HepG2 (cell line): Measurements from ENCODE around the gene KDM6B. TPM values are rescaled to one million over a fixed set of nuclear protein-coding genes. Genes with fewer than 3 reads are reported as not detected.

Experiments
- CBX1 ChIP-seq: IDR thresholded peaks from one replicate; pipeline ENCODE4 v1.6.1; 2016; ENCODE audit warnings: antibody characterized with exemption, low read depth
- CEBPZ ChIP-seq: IDR thresholded peaks from 2 replicates; pipeline ENCODE4 v1.6.1; 2012; ENCODE audit warnings: low read length, improper control_type of control experiment
- LCORL ChIP-seq, 2 experiments: fragments of 450-650 bp in 1 of 2; sonication (generic) in 1 of 2; formaldehyde crosslinking in 1 of 2; IDR thresholded peaks; 2 replicates each; pipeline versions ENCODE4 v1.5.0 to v1.6.1; 2017 to 2020; ENCODE audit warnings: antibody characterized with exemption in 1 of 2, missing genetic modification reagents in 1 of 2
- MAF1 ChIP-seq: sonication (generic); formaldehyde crosslinking; IDR thresholded peaks from 2 replicates; pipeline ENCODE4 v1.5.0; 2020; ENCODE audit warnings: missing genetic modification reagents, borderline replicate concordance
- MTERF4 ChIP-seq: sonication (generic); formaldehyde crosslinking; IDR thresholded peaks from 2 replicates; pipeline ENCODE4 v1.8.0; 2023; ENCODE audit warnings: mild to moderate bottlenecking, missing genetic modification reagents
- PHF20 ChIP-seq: sonication (generic); formaldehyde crosslinking; IDR thresholded peaks from 2 replicates; pipeline ENCODE4 v1.5.0; 2020; ENCODE audit warnings: mild to moderate bottlenecking, missing genetic modification reagents
- SIX1 ChIP-seq: sonication (generic); formaldehyde crosslinking; IDR thresholded peaks from 2 replicates; pipeline ENCODE4 v1.4.0; 2020; ENCODE audit warnings: missing genetic modification reagents, borderline replicate concordance
- ZFP41 ChIP-seq: sonication (generic); formaldehyde crosslinking; IDR thresholded peaks from 2 replicates; pipeline ENCODE4 v1.4.0; 2020; ENCODE audit warnings: mild to moderate bottlenecking, missing genetic modification reagents, borderline replicate concordance
- ZNF333 ChIP-seq: sonication (generic); formaldehyde crosslinking; IDR thresholded peaks from 2 replicates; pipeline ENCODE4 v1.4.0; 2020; ENCODE audit warnings: mild to moderate bottlenecking, missing genetic modification reagents, borderline replicate concordance
- ZNF724P ChIP-seq: sonication (generic); formaldehyde crosslinking; IDR thresholded peaks from 2 replicates; pipeline ENCODE4 v1.8.0; 2022; ENCODE audit warnings: missing genetic modification reagents, borderline replicate concordance
- polyA plus RNA-seq, 8 experiments: library from polyadenylated mRNA; depleted of rRNA in 3 of 8; stranded (reverse) in 7 of 8; unstranded in 1 of 8; fragments of >200 nt; fragmentation: Illumina TruSeq in 4 of 8; extraction: Trizol in 4 of 8; gene quantifications; 2 replicates each; pipeline versions ENCODE4 v1.2.1 to v1.2.3, GENCODE V29; 2011 to 2016; ENCODE audit warnings: low read depth in 4 of 8, missing spikeins in 1 of 8, mixed read lengths in 1 of 8; ENCODE audit not compliant: insufficient read depth in 1 of 8
- total RNA-seq, 5 experiments: library from RNA; depleted of rRNA; stranded (reverse); fragments of >200 nt; fragmentation: Illumina TruSeq; extraction: Trizol; gene quantifications; 2 replicates each; pipeline ENCODE4 v1.2.3, GENCODE V29; 2016; ENCODE audit warnings: low read depth in 1 of 5
- TF ChIP-seq, protein P1 (sequence below): sonication (generic); formaldehyde crosslinking; IDR thresholded peaks from 2 replicates; pipeline ENCODE4 v1.4.0; 2020; ENCODE audit warnings: mild to moderate bottlenecking, missing genetic modification reagents
- TF ChIP-seq, protein P2 (sequence below): sonication (generic); formaldehyde crosslinking; IDR thresholded peaks from 2 replicates; pipeline ENCODE4 v1.4.0; 2020; ENCODE audit warnings: mild to moderate bottlenecking, missing genetic modification reagents
- TF ChIP-seq, protein P3 (sequence below): sonication (generic); formaldehyde crosslinking; conservative IDR thresholded peaks from 2 replicates; pipeline ENCODE4 v1.4.0; 2020; ENCODE audit warnings: missing genetic modification reagents

The KDM6B gene
- total and polyA plus RNA-seq, 2 of the 13 experiments (the other 11 are each of a cell fraction or from before 2014, with no cell fraction given), result 1.3 to 2.1 TPM

- TF ChIP-seq ZNF724P (no peak), CEBPZ (no peak), PHF20 (no peak), MAF1 (CRISPR knock-in tag) (no peak), ZNF333 (CRISPR knock-in tag) (no peak), SIX1 (CRISPR knock-in tag) (no peak), ZFP41 (no peak), CBX1 (no peak), MTERF4 (no peak), LCORL (IDR thresholded peaks at IDR 0.05) (no peak), LCORL (CRISPR knock-in tag; IDR thresholded peaks at IDR 0.05) (peak; percentile 31)
- TF ChIP-seq, protein P1, sequence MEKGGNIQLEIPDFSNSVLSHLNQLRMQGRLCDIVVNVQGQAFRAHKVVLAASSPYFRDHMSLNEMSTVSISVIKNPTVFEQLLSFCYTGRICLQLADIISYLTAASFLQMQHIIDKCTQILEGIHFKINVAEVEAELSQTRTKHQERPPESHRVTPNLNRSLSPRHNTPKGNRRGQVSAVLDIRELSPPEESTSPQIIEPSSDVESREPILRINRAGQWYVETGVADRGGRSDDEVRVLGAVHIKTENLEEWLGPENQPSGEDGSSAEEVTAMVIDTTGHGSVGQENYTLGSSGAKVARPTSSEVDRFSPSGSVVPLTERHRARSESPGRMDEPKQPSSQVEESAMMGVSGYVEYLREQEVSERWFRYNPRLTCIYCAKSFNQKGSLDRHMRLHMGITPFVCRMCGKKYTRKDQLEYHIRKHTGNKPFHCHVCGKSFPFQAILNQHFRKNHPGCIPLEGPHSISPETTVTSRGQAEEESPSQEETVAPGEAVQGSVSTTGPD (CRISPR knock-in tag), result no peak
- TF ChIP-seq, protein P2, sequence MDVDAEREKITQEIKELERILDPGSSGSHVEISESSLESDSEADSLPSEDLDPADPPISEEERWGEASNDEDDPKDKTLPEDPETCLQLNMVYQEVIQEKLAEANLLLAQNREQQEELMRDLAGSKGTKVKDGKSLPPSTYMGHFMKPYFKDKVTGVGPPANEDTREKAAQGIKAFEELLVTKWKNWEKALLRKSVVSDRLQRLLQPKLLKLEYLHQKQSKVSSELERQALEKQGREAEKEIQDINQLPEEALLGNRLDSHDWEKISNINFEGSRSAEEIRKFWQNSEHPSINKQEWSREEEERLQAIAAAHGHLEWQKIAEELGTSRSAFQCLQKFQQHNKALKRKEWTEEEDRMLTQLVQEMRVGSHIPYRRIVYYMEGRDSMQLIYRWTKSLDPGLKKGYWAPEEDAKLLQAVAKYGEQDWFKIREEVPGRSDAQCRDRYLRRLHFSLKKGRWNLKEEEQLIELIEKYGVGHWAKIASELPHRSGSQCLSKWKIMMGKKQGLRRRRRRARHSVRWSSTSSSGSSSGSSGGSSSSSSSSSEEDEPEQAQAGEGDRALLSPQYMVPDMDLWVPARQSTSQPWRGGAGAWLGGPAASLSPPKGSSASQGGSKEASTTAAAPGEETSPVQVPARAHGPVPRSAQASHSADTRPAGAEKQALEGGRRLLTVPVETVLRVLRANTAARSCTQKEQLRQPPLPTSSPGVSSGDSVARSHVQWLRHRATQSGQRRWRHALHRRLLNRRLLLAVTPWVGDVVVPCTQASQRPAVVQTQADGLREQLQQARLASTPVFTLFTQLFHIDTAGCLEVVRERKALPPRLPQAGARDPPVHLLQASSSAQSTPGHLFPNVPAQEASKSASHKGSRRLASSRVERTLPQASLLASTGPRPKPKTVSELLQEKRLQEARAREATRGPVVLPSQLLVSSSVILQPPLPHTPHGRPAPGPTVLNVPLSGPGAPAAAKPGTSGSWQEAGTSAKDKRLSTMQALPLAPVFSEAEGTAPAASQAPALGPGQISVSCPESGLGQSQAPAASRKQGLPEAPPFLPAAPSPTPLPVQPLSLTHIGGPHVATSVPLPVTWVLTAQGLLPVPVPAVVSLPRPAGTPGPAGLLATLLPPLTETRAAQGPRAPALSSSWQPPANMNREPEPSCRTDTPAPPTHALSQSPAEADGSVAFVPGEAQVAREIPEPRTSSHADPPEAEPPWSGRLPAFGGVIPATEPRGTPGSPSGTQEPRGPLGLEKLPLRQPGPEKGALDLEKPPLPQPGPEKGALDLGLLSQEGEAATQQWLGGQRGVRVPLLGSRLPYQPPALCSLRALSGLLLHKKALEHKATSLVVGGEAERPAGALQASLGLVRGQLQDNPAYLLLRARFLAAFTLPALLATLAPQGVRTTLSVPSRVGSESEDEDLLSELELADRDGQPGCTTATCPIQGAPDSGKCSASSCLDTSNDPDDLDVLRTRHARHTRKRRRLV, result no peak
- TF ChIP-seq, protein P3, sequence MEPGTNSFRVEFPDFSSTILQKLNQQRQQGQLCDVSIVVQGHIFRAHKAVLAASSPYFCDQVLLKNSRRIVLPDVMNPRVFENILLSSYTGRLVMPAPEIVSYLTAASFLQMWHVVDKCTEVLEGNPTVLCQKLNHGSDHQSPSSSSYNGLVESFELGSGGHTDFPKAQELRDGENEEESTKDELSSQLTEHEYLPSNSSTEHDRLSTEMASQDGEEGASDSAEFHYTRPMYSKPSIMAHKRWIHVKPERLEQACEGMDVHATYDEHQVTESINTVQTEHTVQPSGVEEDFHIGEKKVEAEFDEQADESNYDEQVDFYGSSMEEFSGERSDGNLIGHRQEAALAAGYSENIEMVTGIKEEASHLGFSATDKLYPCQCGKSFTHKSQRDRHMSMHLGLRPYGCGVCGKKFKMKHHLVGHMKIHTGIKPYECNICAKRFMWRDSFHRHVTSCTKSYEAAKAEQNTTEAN (CRISPR knock-in tag), result no peak
Observed at GRCh38 chr17:7844292-7845154, 10.5 kb downstream of the KDM6B start (continued).
